Lung microvascular endothelial cell (primary cell): ENCODE measurements around the gene APBB2. TPM values are rescaled to one million over a fixed set of nuclear protein-coding genes. Genes with fewer than 3 reads are reported as not detected.

ENCODE experiments used
- DNase-seq, 2 donors: peaks; one replicate each; pipeline versions ENCODE4 v3.0.0 to v3.0.0-alpha.2; 2010; ENCODE audit warnings: low read depth in 2 of 2
- total RNA-seq: library from RNA; depleted of rRNA; stranded (reverse); fragments of >200 nt; gene quantifications from 2 replicates; pipeline ENCODE4 v1.2.1, GENCODE V29; 2014

APBB2 gene
- total RNA-seq, 1 donor from 2014 or later = 18.5 TPM

GRCh38 chr4:41106694-41107419 lies 107.5 kb downstream of the APBB2 start:
- no peak for DNase-seq

- DNase-seq = peak; percentile 7 to 29
Observed at GRCh38 chr4:41106081-41106480, 108.3 kb downstream of the APBB2 start.

- no peak for DNase-seq
Observed at GRCh38 chr4:41104155-41104554, 110.2 kb downstream of the APBB2 start.

- no peak for DNase-seq
Observed at GRCh38 chr4:41103657-41104056, 110.7 kb downstream of the APBB2 start.

- no peak for DNase-seq
Observed at GRCh38 chr4:41102414-41103092, 111.8 kb downstream of the APBB2 start.

- no peak for DNase-seq
Observed at GRCh38 chr4:41098093-41099048, 116.0 kb downstream of the APBB2 start.

GRCh38 chr4:41095973-41096372 lies 118.4 kb downstream of the APBB2 start:
- DNase-seq = peak in 1 of 2 donors; percentile 11

- DNase-seq = no peak
Observed at GRCh38 chr4:41095192-41095872, 119.0 kb downstream of the APBB2 start.

- no peak for DNase-seq
Observed at GRCh38 chr4:41092128-41092527, 122.2 kb downstream of the APBB2 start.

- no peak for DNase-seq
Observed at GRCh38 chr4:41081847-41082246, 132.5 kb downstream of the APBB2 start.

- no peak for DNase-seq
Observed at GRCh38 chr4:41080976-41081375, 133.4 kb downstream of the APBB2 start.

- DNase-seq = no peak
Observed at GRCh38 chr4:41079881-41080560, 134.3 kb downstream of the APBB2 start.

GRCh38 chr4:41077628-41078027 lies 136.7 kb downstream of the APBB2 start:
- DNase-seq = no peak

- DNase-seq = no peak
Observed at GRCh38 chr4:41076481-41076880, 137.9 kb downstream of the APBB2 start.

- DNase-seq = no peak
Observed at GRCh38 chr4:41074215-41074614, 140.1 kb downstream of the APBB2 start.

- peak in 1 of 2 donors; percentile 40 for DNase-seq
Observed at GRCh38 chr4:41072021-41072777, 142.1 kb downstream of the APBB2 start.

- no peak for DNase-seq
Observed at GRCh38 chr4:41070516-41071281, 143.6 kb downstream of the APBB2 start.

- no peak for DNase-seq
Observed at GRCh38 chr4:41069838-41070237, 144.5 kb downstream of the APBB2 start.

- no peak for DNase-seq
Observed at GRCh38 chr4:41069257-41069656, 145.1 kb downstream of the APBB2 start.
